ENCODE data around the gene ST8SIA4.

Gene ST8SIA4

DNA sequence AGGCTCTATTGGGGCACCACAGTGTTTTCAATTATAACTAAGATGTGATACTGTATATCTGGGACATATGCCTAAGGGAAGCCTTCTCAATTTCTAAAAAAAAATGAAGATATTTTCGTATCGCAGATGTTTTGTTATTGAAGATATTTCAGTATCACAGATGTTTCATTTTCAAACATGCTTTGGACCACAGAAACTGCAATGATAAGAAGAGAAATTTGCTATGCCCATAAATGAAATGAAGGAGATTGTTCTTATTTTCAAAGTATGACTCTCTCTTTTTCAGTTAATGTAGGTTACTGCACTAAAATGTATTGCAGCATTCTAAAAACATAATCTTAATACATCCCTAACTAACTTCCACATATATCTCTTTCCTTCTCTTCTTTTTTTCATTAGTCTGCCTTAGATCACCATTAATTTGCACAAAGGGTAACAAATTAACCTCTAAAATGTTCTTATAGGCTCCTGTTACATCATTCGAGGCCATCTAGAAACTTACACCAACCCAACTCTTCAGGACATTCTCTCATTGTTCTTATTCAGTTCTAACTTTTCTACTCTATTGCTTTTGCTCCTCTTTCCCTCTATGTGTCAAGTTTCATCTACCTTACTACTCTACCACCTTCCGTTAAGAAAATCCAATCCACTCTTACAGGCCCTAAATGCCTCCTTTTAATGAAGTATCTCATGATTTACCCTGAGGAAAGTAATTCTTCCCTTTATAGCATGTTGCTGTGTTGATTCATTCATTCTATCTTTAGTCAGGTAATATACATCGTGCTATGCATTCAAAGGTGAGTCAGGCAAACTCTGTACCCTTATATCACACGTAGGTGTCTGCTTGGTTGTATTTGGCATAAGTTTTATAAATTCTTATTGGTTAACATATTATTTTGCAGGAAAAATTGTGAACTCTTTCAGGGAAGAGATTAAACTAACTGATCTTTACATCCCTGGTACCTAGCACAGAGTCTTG, 70.5 kb downstream of the ST8SIA4 start:
- Mint-ChIP-seq H3K27me3 (ENCODE audit: low read depth, poor library complexity) (no peaks in the 10 kb centered on the region), H3K27ac (peak overlapping the region; percentile 8), H3K4me1 (peaks cover 10% of the 10 kb centered on the region), H3K9me3 (no peaks in the 10 kb centered on the region), H3K4me3 (no peak overlapping the region), H3K36me3 (ENCODE audit: low read depth) (no peaks in the 10 kb centered on the region)
- DNase-seq, result no peak
- TF ChIP-seq, protein P1, sequence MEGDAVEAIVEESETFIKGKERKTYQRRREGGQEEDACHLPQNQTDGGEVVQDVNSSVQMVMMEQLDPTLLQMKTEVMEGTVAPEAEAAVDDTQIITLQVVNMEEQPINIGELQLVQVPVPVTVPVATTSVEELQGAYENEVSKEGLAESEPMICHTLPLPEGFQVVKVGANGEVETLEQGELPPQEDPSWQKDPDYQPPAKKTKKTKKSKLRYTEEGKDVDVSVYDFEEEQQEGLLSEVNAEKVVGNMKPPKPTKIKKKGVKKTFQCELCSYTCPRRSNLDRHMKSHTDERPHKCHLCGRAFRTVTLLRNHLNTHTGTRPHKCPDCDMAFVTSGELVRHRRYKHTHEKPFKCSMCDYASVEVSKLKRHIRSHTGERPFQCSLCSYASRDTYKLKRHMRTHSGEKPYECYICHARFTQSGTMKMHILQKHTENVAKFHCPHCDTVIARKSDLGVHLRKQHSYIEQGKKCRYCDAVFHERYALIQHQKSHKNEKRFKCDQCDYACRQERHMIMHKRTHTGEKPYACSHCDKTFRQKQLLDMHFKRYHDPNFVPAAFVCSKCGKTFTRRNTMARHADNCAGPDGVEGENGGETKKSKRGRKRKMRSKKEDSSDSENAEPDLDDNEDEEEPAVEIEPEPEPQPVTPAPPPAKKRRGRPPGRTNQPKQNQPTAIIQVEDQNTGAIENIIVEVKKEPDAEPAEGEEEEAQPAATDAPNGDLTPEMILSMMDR (IDR thresholded peaks at IDR 0.05), result no peak

DNA sequence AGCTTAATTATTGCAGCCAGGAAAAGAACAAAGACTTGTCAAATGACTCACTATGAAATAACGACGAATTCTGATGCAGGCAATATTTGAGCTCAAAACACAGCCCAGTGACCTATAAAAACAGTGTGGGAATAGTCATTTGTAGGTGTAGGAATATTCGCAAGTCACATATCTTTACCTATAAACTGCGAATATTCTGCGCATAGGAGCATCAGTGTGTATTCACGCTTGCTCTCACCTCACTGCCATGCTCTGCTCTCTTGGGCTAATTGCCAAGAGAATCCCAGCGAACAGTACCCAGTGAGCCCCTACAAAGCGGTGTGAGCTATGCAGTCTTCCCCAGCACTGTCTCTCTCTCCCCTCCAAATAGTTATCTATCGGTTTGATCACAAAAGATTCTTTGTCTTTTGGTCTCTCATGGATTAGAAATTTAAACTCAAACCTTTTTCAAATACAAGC, 74.2 kb downstream of the ST8SIA4 start:
- TF ChIP-seq, protein P1 (IDR thresholded peaks at IDR 0.05), result no peak
- H3K4me1 Mint-ChIP-seq, result peaks cover 12% of the 10 kb centered on the region
- no peak overlapping the region for H3K27ac Mint-ChIP-seq
- no peaks in the 10 kb centered on the region for H3K36me3 Mint-ChIP-seq (ENCODE audit: low read depth)
- no peak overlapping the region for H3K4me3 Mint-ChIP-seq
- DNase-seq, result no peak
- H3K9me3 Mint-ChIP-seq, result no peaks in the 10 kb centered on the region
- H3K27me3 Mint-ChIP-seq (ENCODE audit: low read depth, poor library complexity), result no peaks in the 10 kb centered on the region

DNA sequence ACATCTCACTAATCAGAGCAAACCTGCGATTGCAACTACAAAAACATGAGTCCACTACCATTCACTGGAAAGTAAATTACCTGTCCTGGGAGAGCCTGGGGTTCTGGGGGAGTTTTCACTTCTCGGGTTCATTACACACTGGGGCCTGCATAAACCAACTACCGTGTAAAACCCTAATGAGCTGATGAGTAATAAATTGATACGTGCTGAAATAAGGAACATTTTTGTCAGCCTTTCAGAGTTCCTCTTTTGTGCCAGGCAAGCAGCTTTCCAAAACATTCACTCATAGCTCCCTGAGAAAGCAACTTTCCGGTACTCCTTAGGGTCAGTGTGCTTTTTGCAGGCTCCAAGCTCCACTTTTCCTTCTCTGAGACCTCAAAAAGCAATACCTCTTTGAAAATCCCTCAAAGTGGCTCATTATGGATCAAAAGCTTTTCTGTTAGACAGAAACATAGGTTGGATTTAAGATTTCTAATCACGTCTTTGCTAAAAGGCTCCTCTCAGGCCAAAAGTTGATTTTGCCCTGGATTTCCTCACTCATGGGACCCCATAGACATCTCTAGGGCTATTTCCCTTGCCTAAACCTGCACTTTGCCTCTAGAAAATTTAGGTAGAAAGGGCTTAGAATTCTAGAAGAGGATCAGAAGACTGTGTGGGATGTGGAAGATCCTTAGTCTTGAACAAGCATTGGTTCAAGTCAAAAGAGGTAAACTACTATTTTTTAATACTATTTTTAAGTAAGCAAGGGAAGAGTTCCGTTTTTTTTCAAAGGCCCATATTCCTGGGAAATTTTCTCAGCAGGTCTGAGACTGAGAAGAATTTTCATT, 74.8 kb downstream of the ST8SIA4 start:
- Mint-ChIP-seq H3K36me3 (ENCODE audit: low read depth) (no peaks in the 10 kb centered on the region), H3K27ac (peak overlapping the region; percentile 65), H3K27me3 (ENCODE audit: low read depth, poor library complexity) (no peaks in the 10 kb centered on the region), H3K9me3 (no peaks in the 10 kb centered on the region), H3K4me1 (peaks cover 12% of the 10 kb centered on the region), H3K4me3 (no peak overlapping the region)
- DNase-seq, result no peak
- TF ChIP-seq, protein P1 (IDR thresholded peaks at IDR 0.05), result no peak

DNA sequence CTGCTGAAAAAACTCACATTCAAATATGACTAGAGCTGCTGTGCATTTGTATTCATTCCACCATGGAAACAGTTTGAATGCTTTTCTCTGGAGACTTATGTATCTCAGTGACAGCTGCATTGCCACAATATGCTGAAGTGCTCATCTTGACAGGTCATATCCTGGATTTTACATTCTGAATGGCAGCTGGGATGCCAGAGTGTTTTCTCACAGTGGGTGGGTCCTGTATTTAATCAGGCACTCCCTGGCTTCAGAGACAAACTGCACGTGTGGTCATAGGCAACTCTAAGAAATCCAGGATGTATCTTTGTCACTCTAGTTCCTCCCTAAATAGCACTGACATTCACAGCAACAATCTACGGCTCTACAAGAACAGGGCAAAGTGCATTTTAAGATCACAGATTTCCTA, 75.6 kb downstream of the ST8SIA4 start:
- Mint-ChIP-seq H3K27me3 (ENCODE audit: low read depth, poor library complexity) (no peaks in the 10 kb centered on the region), H3K4me3 (no peak overlapping the region), H3K4me1 (peaks cover 12% of the 10 kb centered on the region), H3K36me3 (ENCODE audit: low read depth) (no peaks in the 10 kb centered on the region), H3K27ac (peak overlapping the region; percentile 65), H3K9me3 (no peaks in the 10 kb centered on the region)
- DNase-seq, result no peak
- TF ChIP-seq, protein P1 (IDR thresholded peaks at IDR 0.05), result no peak

DNA sequence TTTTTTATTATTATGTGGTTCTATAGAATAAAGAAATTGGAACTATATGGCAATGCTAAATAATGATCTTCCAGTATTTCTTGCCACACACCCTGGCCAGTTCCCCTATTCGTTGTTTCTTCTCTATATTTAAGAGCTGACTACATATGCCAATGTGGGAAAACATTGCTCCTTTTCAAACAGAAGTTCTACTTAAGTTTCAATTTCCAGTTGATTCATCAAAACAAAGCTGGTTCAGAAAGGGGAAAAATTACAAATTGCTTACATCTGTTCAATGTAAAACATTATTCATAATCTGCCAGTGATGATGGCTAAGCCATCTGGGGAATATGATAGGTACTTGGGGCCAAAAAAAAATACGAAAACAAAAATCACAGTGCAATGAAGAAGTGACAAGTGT, 76.9 kb downstream of the ST8SIA4 start:
- Mint-ChIP-seq H3K27me3 (ENCODE audit: low read depth, poor library complexity) (no peaks in the 10 kb centered on the region), H3K27ac (no peak overlapping the region), H3K4me3 (no peak overlapping the region), H3K36me3 (ENCODE audit: low read depth) (no peaks in the 10 kb centered on the region), H3K9me3 (no peaks in the 10 kb centered on the region), H3K4me1 (peaks cover 12% of the 10 kb centered on the region)
- DNase-seq, result no peak
- TF ChIP-seq, protein P1 (IDR thresholded peaks at IDR 0.05), result no peak

Data from nephron progenitor cell (in vitro differentiated cells).